KOPT-K1 (cell line): Measurements from ENCODE around the gene CHTF18.
A peak's percentile ranks its signal among the peaks of the same experiment; 100 is the strongest.
"Not testable (repeated sequence)": the region's sequence is repeated elsewhere in the genome, so short reads cannot be mapped to it uniquely, and the experiment has no call there.

Experiments
- H3K27ac ChIP-seq: fragments of 200-600 bp; sonication (generic); 2 replicates; pipeline ENCODE4 v1.5.1; 2016; ENCODE audit warnings: antibody characterized with exemption, mild to moderate bottlenecking, low read depth, low read length; ENCODE audit not compliant: poor library complexity, severe bottlenecking
- H3K36me3 ChIP-seq: fragments of 200-600 bp; sonication (generic); 2 replicates; pipeline ENCODE4 v1.5.1; 2017; ENCODE audit warnings: antibody characterized with exemption, mild to moderate bottlenecking, low read length, moderate library complexity; ENCODE audit not compliant: insufficient read depth
- H3K9me3 ChIP-seq: fragments of 200-600 bp; sonication (generic); 2 replicates; pipeline ENCODE4 v1.5.1; 2017; ENCODE audit warnings: antibody characterized with exemption, low read length, mild to moderate bottlenecking; ENCODE audit not compliant: insufficient read depth, poor library complexity, severe bottlenecking

The CHTF18 gene

GRCh38 chr16:788399-789126, at the start of gene CHTF18:
Gene CHTF18 (plus strand): TSS chr16:788620. CDS start chr16:788685, 65 bp downstream.
- no peaks in the 10 kb centered on the region for H3K9me3 ChIP-seq
- peaks cover 59% of the 10 kb centered on the region for H3K36me3 ChIP-seq
- H3K27ac ChIP-seq, result peak within 1 kb of the TSS; percentile 83

- Histone ChIP-seq H3K27ac (peak overlapping the region; percentile 70), H3K36me3 (peaks cover 31% of the 10 kb centered on the region), H3K9me3 (no peaks in the 10 kb centered on the region)
Observed at GRCh38 chr16:739560-740458, 48.6 kb upstream of the CHTF18 start.

GRCh38 chr16:740459-740763, 48.0 kb upstream of the CHTF18 start:
- Histone ChIP-seq H3K27ac (peak overlapping the region; percentile 70), H3K36me3 (peaks cover 26% of the 10 kb centered on the region), H3K9me3 (no peaks in the 10 kb centered on the region)

GRCh38 chr16:740764-741505, 47.5 kb upstream of the CHTF18 start, which contains the start of gene CIAO3:
Gene CIAO3 (minus strand): TSS chr16:740997. CDS start chr16:740985, 12 bp downstream.
- Histone ChIP-seq H3K36me3 (peaks cover 21% of the 10 kb centered on the region), H3K9me3 (no peaks in the 10 kb centered on the region), H3K27ac (peak within 1 kb of the TSS; percentile 70)

- no peak overlapping the region for H3K27ac ChIP-seq
- no peaks in the 10 kb centered on the region for H3K9me3 ChIP-seq
- H3K36me3 ChIP-seq, result peaks cover 9% of the 10 kb centered on the region
Observed at GRCh38 chr16:741986-742629, 46.3 kb upstream of the CHTF18 start.

GRCh38 chr16:742894-743293, 45.5 kb upstream of the CHTF18 start:
- H3K36me3 ChIP-seq, H3K27ac ChIP-seq, H3K9me3 ChIP-seq: not testable (repeated sequence)

- Histone ChIP-seq H3K36me3 (no peaks in the 10 kb centered on the region), H3K9me3 (no peaks in the 10 kb centered on the region), H3K27ac (no peak overlapping the region)
Observed at GRCh38 chr16:743794-744500, 44.5 kb upstream of the CHTF18 start.

GRCh38 chr16:745739-746138, 42.7 kb upstream of the CHTF18 start:
- H3K27ac ChIP-seq, result no peak overlapping the region
- H3K9me3 ChIP-seq, result no peaks in the 10 kb centered on the region
- H3K36me3 ChIP-seq, result no peaks in the 10 kb centered on the region

GRCh38 chr16:746637-747036, 41.8 kb upstream of the CHTF18 start:
- no peaks in the 10 kb centered on the region for H3K9me3 ChIP-seq
- no peak overlapping the region for H3K27ac ChIP-seq
- H3K36me3 ChIP-seq, result no peaks in the 10 kb centered on the region

GRCh38 chr16:747978-748746, 40.3 kb upstream of the CHTF18 start:
- no peaks in the 10 kb centered on the region for H3K36me3 ChIP-seq
- no peaks in the 10 kb centered on the region for H3K9me3 ChIP-seq
- H3K27ac ChIP-seq, result no peak overlapping the region

GRCh38 chr16:749010-749409, 39.4 kb upstream of the CHTF18 start:
- H3K9me3 ChIP-seq, result no peaks in the 10 kb centered on the region
- H3K36me3 ChIP-seq, result no peaks in the 10 kb centered on the region
- no peak overlapping the region for H3K27ac ChIP-seq

GRCh38 chr16:750485-750884, 37.9 kb upstream of the CHTF18 start:
- no peak overlapping the region for H3K27ac ChIP-seq
- no peaks in the 10 kb centered on the region for H3K9me3 ChIP-seq
- no peaks in the 10 kb centered on the region for H3K36me3 ChIP-seq

GRCh38 chr16:751152-752006, 37.0 kb upstream of the CHTF18 start:
- no peaks in the 10 kb centered on the region for H3K9me3 ChIP-seq
- no peaks in the 10 kb centered on the region for H3K36me3 ChIP-seq
- H3K27ac ChIP-seq, result no peak overlapping the region
